Fibroblast of lung (primary cell): ENCODE measurements around the gene LYVE1. TPM values are rescaled to one million over a fixed set of nuclear protein-coding genes. Genes with fewer than 3 reads are reported as not detected.

Source experiments
- DNase-seq, 2 donors: peaks; one replicate each; pipeline versions ENCODE4 v3.0.0 to v3.0.0-alpha.2; 2010; ENCODE audit warnings: low read depth in 2 of 2
- H2AFZ ChIP-seq: 2 replicates; pipeline ENCODE4 v1.5.1; 2012; ENCODE audit warnings: low read length, control low read depth, inconsistent platforms
- H3K27ac ChIP-seq: 2 replicates; pipeline ENCODE4 v1.5.1; 2011; ENCODE audit warnings: low read length, control low read depth; ENCODE audit not compliant: insufficient read depth
- H3K27me3 ChIP-seq: 2 replicates; pipeline ENCODE4 v1.5.1; 2011; ENCODE audit warnings: mild to moderate bottlenecking, low read length; ENCODE audit not compliant: control insufficient read depth, insufficient read depth
- H3K36me3 ChIP-seq: 2 replicates; pipeline ENCODE4 v1.5.1; 2011; ENCODE audit warnings: low read length; ENCODE audit not compliant: control insufficient read depth, insufficient read depth
- H3K4me1 ChIP-seq: 2 replicates; pipeline ENCODE4 v1.5.1; 2011; ENCODE audit warnings: low read length; ENCODE audit not compliant: control insufficient read depth, insufficient read depth; ENCODE audit errors: extremely low read depth
- H3K4me2 ChIP-seq: 2 replicates; pipeline ENCODE4 v1.5.1; 2011; ENCODE audit warnings: low read length, control low read depth; ENCODE audit not compliant: insufficient read depth; ENCODE audit errors: extremely low read depth
- H3K4me3 ChIP-seq, 4 experiments: fragments of 200-600 bp in 1 of 4; sonication (generic) in 1 of 4; replicated peaks in 1 of 4; 2 replicates each; pipeline ENCODE4 v1.5.1; 2011 to 2016; ENCODE audit warnings: low read length in 4 of 4, low read depth in 3 of 4, mild to moderate bottlenecking in 3 of 4, control low read depth in 2 of 4, inconsistent platforms in 1 of 4, mixed read lengths in 1 of 4; ENCODE audit not compliant: insufficient read depth in 1 of 4; ENCODE audit errors: control extremely low read depth in 1 of 4
- H3K79me2 ChIP-seq: 2 replicates; pipeline ENCODE4 v1.5.1; 2012; ENCODE audit warnings: mild to moderate bottlenecking, low read length, inconsistent platforms; ENCODE audit not compliant: control insufficient read depth, insufficient read depth
- H3K9ac ChIP-seq: 2 replicates; pipeline ENCODE4 v1.5.1; 2011; ENCODE audit warnings: mild to moderate bottlenecking, low read length, control low read depth; ENCODE audit not compliant: insufficient read depth
- H3K9me3 ChIP-seq: 2 replicates; pipeline ENCODE4 v1.5.1; 2012; ENCODE audit warnings: low read depth, low read length; ENCODE audit not compliant: control insufficient read depth, insufficient read depth
- H4K20me1 ChIP-seq: 2 replicates; pipeline ENCODE4 v1.5.1; 2011; ENCODE audit warnings: low read length; ENCODE audit not compliant: control insufficient read depth, insufficient read depth; ENCODE audit errors: extremely low read depth
- CTCF ChIP-seq, 2 donors: IDR thresholded peaks in 1 of 2; conservative IDR thresholded peaks in 1 of 2; 1 replicate in 1 of 2; 2 replicates in 1 of 2; pipeline ENCODE4 v1.5.1; 2011 to 2012; ENCODE audit warnings: low read length in 2 of 2, control low read depth in 1 of 2, inconsistent platforms in 1 of 2, low read depth in 1 of 2, mild to moderate bottlenecking in 1 of 2
- EZH2 ChIP-seq: IDR thresholded peaks from 2 replicates; pipeline ENCODE4 v1.5.1; 2012; ENCODE audit warnings: low read length, control low read depth, mild to moderate bottlenecking; ENCODE audit errors: missing control alignments
- polyA plus RNA-seq, 2 donors: library from polyadenylated mRNA; depleted of rRNA in 1 of 2; stranded (reverse) in 1 of 2; unstranded in 1 of 2; fragments of >200 nt; gene quantifications; 2 replicates each; pipeline ENCODE4 v1.2.1, GENCODE V29; 2011 to 2012; ENCODE audit warnings: missing spikeins in 1 of 2
- total RNA-seq: library from RNA; depleted of rRNA; stranded (reverse); fragments of >200 nt; gene quantifications from 2 replicates; pipeline ENCODE4 v1.2.1, GENCODE V29; 2014

Gene LYVE1
- total and polyA plus RNA-seq, 2 donors (not counting 1 experiment from before 2014, with no cell fraction given): 0.08 to 0.17 TPM

GRCh38 chr11:10580623-10581022, 12.2 kb upstream of the LYVE1 start:
- H2AFZ ChIP-seq: no peak overlapping the region
- no peak overlapping the region for H3K27ac ChIP-seq
- no peaks in the 10 kb centered on the region for H3K9me3 ChIP-seq
- H3K79me2 ChIP-seq: no peaks in the 10 kb centered on the region
- peaks cover 1% of the 10 kb centered on the region for H3K36me3 ChIP-seq
- H3K4me1 ChIP-seq: no peaks in the 10 kb centered on the region
- no peak overlapping the region for H3K4me2 ChIP-seq
- H3K9ac ChIP-seq: no peak overlapping the region
- no peaks in the 10 kb centered on the region for H3K27me3 ChIP-seq
- no peaks in the 10 kb centered on the region for H4K20me1 ChIP-seq
- no peak overlapping the region for H3K4me3 ChIP-seq
- no peak for TF ChIP-seq EZH2
- TF ChIP-seq CTCF (conservative IDR thresholded peaks at IDR 0.05 in 1 of 2, IDR thresholded peaks at IDR 0.05 in 1 of 2; ENCODE audit: low read depth in 1 of 2, low read length in 2 of 2): no peak
- DNase-seq: no peak

DNA sequence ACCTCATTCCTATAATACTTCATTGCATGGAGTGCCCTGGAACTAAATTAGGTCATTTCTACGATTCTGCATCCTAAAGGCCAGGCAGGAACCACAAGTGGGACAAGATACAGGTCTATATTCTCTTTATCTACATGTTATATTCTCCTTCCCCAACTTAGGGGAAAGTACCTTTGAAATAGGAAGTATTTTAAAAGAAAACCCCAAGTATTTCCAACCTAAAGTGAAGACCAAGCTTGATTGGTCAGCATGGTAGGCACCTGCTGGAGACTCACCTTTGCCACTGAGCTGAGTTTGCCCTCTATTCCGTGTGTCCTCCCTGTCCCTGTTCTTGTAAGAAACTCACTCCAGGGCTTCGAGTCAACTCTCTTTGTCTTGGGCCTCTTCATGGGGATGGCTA, 11.2 kb upstream of the LYVE1 start:
- no peak overlapping the region for H3K4me3 ChIP-seq
- TF ChIP-seq CTCF (conservative IDR thresholded peaks at IDR 0.05 in 1 of 2, IDR thresholded peaks at IDR 0.05 in 1 of 2; ENCODE audit: low read depth in 1 of 2, low read length in 2 of 2) (no peak), EZH2 (no peak)
- H3K9ac ChIP-seq: no peak overlapping the region
- H3K9me3 ChIP-seq: no peaks in the 10 kb centered on the region
- no peaks in the 10 kb centered on the region for H3K79me2 ChIP-seq
- peaks cover 1% of the 10 kb centered on the region for H3K36me3 ChIP-seq
- no peak overlapping the region for H3K4me2 ChIP-seq
- no peak overlapping the region for H3K27ac ChIP-seq
- no peaks in the 10 kb centered on the region for H3K27me3 ChIP-seq
- no peaks in the 10 kb centered on the region for H3K4me1 ChIP-seq
- no peak for DNase-seq
- H2AFZ ChIP-seq: no peak overlapping the region
- H4K20me1 ChIP-seq: no peaks in the 10 kb centered on the region

DNA sequence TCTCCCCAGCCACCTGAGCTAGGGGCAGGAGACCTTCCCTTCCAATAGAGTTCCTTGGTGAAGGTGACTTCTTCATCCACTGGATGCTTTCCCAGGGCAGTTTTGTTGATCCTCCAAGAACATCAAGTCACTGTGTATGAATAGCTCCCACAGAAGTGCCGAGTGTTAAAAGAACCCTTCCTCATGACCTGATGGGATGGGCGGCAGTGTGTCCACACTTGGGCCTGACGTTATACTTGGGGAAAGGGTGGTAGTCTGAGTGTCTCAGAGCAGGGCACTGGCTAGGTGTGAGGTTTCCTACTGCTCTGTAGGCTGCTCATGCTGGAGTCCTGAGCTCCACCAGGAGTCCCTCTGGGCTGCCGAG, 7.6 kb upstream of the LYVE1 start:
- Histone ChIP-seq H3K4me3 (no peak overlapping the region), H4K20me1 (no peaks in the 10 kb centered on the region), H3K9ac (no peak overlapping the region), H3K9me3 (no peaks in the 10 kb centered on the region), H3K4me2 (no peak overlapping the region), H3K79me2 (no peaks in the 10 kb centered on the region), H2AFZ (no peak overlapping the region), H3K27ac (no peak overlapping the region), H3K4me1 (no peaks in the 10 kb centered on the region), H3K36me3 (peaks cover under 1% of the 10 kb centered on the region), H3K27me3 (no peaks in the 10 kb centered on the region)
- TF ChIP-seq EZH2 (no peak), CTCF (conservative IDR thresholded peaks at IDR 0.05 in 1 of 2, IDR thresholded peaks at IDR 0.05 in 1 of 2; ENCODE audit: low read depth in 1 of 2, low read length in 2 of 2) (no peak)
- no peak for DNase-seq
